ENCODE measurements around the gene DAW1.

DAW1 gene

GRCh38 chr2:227890495-227891079, 19.2 kb downstream of the DAW1 start:
- Histone ChIP-seq H3K4me3 (ENCODE audit: low read length) (no peak overlapping the region), H3K9me2 (replicated peaks; ENCODE audit: control insufficient read depth, low read length) (no peaks in the 10 kb centered on the region), H4K20me1 (ENCODE audit: control insufficient read depth, insufficient read depth, low read depth, low read length) (no peaks in the 10 kb centered on the region), H3K9me3 (ENCODE audit: control insufficient read depth, insufficient read depth, low read length) (no peaks in the 10 kb centered on the region), H3K27me3 (ENCODE audit: control insufficient read depth, low read length) (no peaks in the 10 kb centered on the region), H3K4me1 (ENCODE audit: control insufficient read depth, low read length) (no peaks in the 10 kb centered on the region), H3K36me3 (ENCODE audit: control insufficient read depth, low read length) (no peaks in the 10 kb centered on the region), H3K4me2 (ENCODE audit: low read length) (no peak overlapping the region), H3K27ac (ENCODE audit: low read depth, low read length) (no peak overlapping the region), H3F3A (ENCODE audit: control insufficient read depth, insufficient read depth) (no peaks in the 10 kb centered on the region), H3K79me2 (ENCODE audit: control insufficient read depth, low read length) (no peaks in the 10 kb centered on the region)
- TF ChIP-seq EZH2phosphoT487 (IDR thresholded peaks at IDR 0.05; ENCODE audit: borderline replicate concordance, low read length) (no peak), CTCF (IDR thresholded peaks at IDR 0.05; ENCODE audit: low read depth, low read length, poor library complexity, severe bottlenecking) (peak; percentile 57)

- no peaks in the 10 kb centered on the region for H3K4me1 ChIP-seq (ENCODE audit: control insufficient read depth, low read length)
- no peak for TF ChIP-seq EZH2phosphoT487 (IDR thresholded peaks at IDR 0.05; ENCODE audit: borderline replicate concordance, low read length)
- no peak for TF ChIP-seq CTCF (IDR thresholded peaks at IDR 0.05; ENCODE audit: low read depth, low read length, poor library complexity, severe bottlenecking)
- no peaks in the 10 kb centered on the region for H3K9me2 ChIP-seq (replicated peaks; ENCODE audit: control insufficient read depth, low read length)
- no peaks in the 10 kb centered on the region for H4K20me1 ChIP-seq (ENCODE audit: control insufficient read depth, insufficient read depth, low read depth, low read length)
- H3K4me2 ChIP-seq (ENCODE audit: low read length) = no peak overlapping the region
- H3K27me3 ChIP-seq (ENCODE audit: control insufficient read depth, low read length) = no peaks in the 10 kb centered on the region
- no peaks in the 10 kb centered on the region for H3K36me3 ChIP-seq (ENCODE audit: control insufficient read depth, low read length)
- no peaks in the 10 kb centered on the region for H3K79me2 ChIP-seq (ENCODE audit: control insufficient read depth, low read length)
- no peak overlapping the region for H3K27ac ChIP-seq (ENCODE audit: low read depth, low read length)
- no peaks in the 10 kb centered on the region for H3K9me3 ChIP-seq (ENCODE audit: control insufficient read depth, insufficient read depth, low read length)
- no peak overlapping the region for H3K4me3 ChIP-seq (ENCODE audit: low read length)
- H3F3A ChIP-seq (ENCODE audit: control insufficient read depth, insufficient read depth) = no peaks in the 10 kb centered on the region
Observed at GRCh38 chr2:227891673-227892072, 20.2 kb downstream of the DAW1 start.

GRCh38 chr2:227903381-227903780, 31.9 kb downstream of the DAW1 start:
- Histone ChIP-seq H3K27me3 (ENCODE audit: control insufficient read depth, low read length) (no peaks in the 10 kb centered on the region; the same call in 1 of the 2 replicates), H3K4me3 (ENCODE audit: low read length) (no peak overlapping the region), H3K9me3 (ENCODE audit: control insufficient read depth, insufficient read depth, low read length) (no peaks in the 10 kb centered on the region), H3K9me2 (replicated peaks; ENCODE audit: control insufficient read depth, low read length) (no peaks in the 10 kb centered on the region), H3F3A (ENCODE audit: control insufficient read depth, insufficient read depth) (no peaks in the 10 kb centered on the region), H3K4me1 (ENCODE audit: control insufficient read depth, low read length) (no peaks in the 10 kb centered on the region), H3K36me3 (ENCODE audit: control insufficient read depth, low read length) (no peaks in the 10 kb centered on the region), H3K4me2 (ENCODE audit: low read length) (no peak overlapping the region), H4K20me1 (ENCODE audit: control insufficient read depth, insufficient read depth, low read depth, low read length) (no peaks in the 10 kb centered on the region), H3K27ac (ENCODE audit: low read depth, low read length) (no peak overlapping the region), H3K79me2 (ENCODE audit: control insufficient read depth, low read length) (no peaks in the 10 kb centered on the region)
- no peak for TF ChIP-seq EZH2phosphoT487 (IDR thresholded peaks at IDR 0.05; ENCODE audit: borderline replicate concordance, low read length)

GRCh38 chr2:227906991-227907390, 35.6 kb downstream of the DAW1 start:
- H4K20me1 ChIP-seq (ENCODE audit: control insufficient read depth, insufficient read depth, low read depth, low read length) = no peaks in the 10 kb centered on the region
- no peak overlapping the region for H3K4me3 ChIP-seq (ENCODE audit: low read length)
- H3K79me2 ChIP-seq (ENCODE audit: control insufficient read depth, low read length) = no peaks in the 10 kb centered on the region
- H3F3A ChIP-seq (ENCODE audit: control insufficient read depth, insufficient read depth) = no peaks in the 10 kb centered on the region
- H3K27me3 ChIP-seq (ENCODE audit: control insufficient read depth, low read length) = no peaks in the 10 kb centered on the region
- H3K9me2 ChIP-seq (replicated peaks; ENCODE audit: control insufficient read depth, low read length) = no peaks in the 10 kb centered on the region
- no peak overlapping the region for H3K27ac ChIP-seq (ENCODE audit: low read depth, low read length)
- no peak for TF ChIP-seq EZH2phosphoT487 (IDR thresholded peaks at IDR 0.05; ENCODE audit: borderline replicate concordance, low read length)
- no peaks in the 10 kb centered on the region for H3K4me1 ChIP-seq (ENCODE audit: control insufficient read depth, low read length)
- no peaks in the 10 kb centered on the region for H3K9me3 ChIP-seq (ENCODE audit: control insufficient read depth, insufficient read depth, low read length)
- H3K36me3 ChIP-seq (ENCODE audit: control insufficient read depth, low read length) = no peaks in the 10 kb centered on the region
- no peak overlapping the region for H3K4me2 ChIP-seq (ENCODE audit: low read length)
